Sigmoid colon (tissue), 3 donors: ENCODE measurements around the gene SDHA.
"Not testable (repeated sequence)": the region's sequence is repeated elsewhere in the genome, so short reads cannot be mapped to it uniquely, and the experiment has no call there.

Experiments
- CTCF ChIP-seq, 4 experiments: fragments of 450-650 bp in 3 of 4; fragments of 200-600 bp in 1 of 4; IDR thresholded peaks; one replicate each; pipeline ENCODE4 v1.5.1; 2016 to 2019; ENCODE audit warnings: antibody characterized with exemption in 4 of 4, mild to moderate bottlenecking in 3 of 4, moderate library complexity in 2 of 4
- POLR2A ChIP-seq, 2 donors: fragments of 450-650 bp; IDR thresholded peaks; one replicate each; pipeline ENCODE4 v1.6.1; 2016; ENCODE audit warnings: antibody characterized with exemption in 2 of 2, mild to moderate bottlenecking in 2 of 2, moderate library complexity in 2 of 2

GRCh38 chr5:251016-251415, 32.9 kb downstream of the SDHA start:
- not testable (repeated sequence) for TF ChIP-seq CTCF, POLR2A (IDR thresholded peaks at IDR 0.05)
